DOHH2 (cell line): ENCODE data around the gene MRPS34.

ENCODE experiments used
- H3F3A ChIP-seq: fragments of 200-600 bp; sonication (generic), shearing (Covaris generic); 2 replicates; pipeline ENCODE4 v1.6.0; 2016; ENCODE audit warnings: antibody characterized with exemption, mild to moderate bottlenecking; ENCODE audit not compliant: control insufficient read depth, insufficient read depth
- H3K27ac ChIP-seq: fragments of 200-600 bp; sonication (generic); 2 replicates; pipeline ENCODE4 v1.5.1; 2014; ENCODE audit warnings: low read depth, mild to moderate bottlenecking, low read length, moderate library complexity
- H3K27me3 ChIP-seq: fragments of 200-600 bp; sonication (generic); 2 replicates; pipeline ENCODE4 v1.6.1; 2014; ENCODE audit warnings: mild to moderate bottlenecking, low read length, mixed read lengths; ENCODE audit not compliant: control insufficient read depth
- H3K36me3 ChIP-seq: fragments of 200-600 bp; sonication (generic); 2 replicates; pipeline ENCODE4 v1.6.1; 2014; ENCODE audit warnings: mild to moderate bottlenecking, low read length, moderate library complexity, mixed read lengths; ENCODE audit not compliant: control insufficient read depth
- H3K4me1 ChIP-seq: fragments of 200-600 bp; sonication (generic); 2 replicates; pipeline ENCODE4 v1.6.1; 2014; ENCODE audit warnings: mild to moderate bottlenecking, low read length, mixed read lengths; ENCODE audit not compliant: control insufficient read depth
- H3K4me2 ChIP-seq: fragments of 200-600 bp; sonication (generic); 2 replicates; pipeline ENCODE4 v1.6.0; 2014; ENCODE audit warnings: mild to moderate bottlenecking, low read length, moderate library complexity
- H3K4me3 ChIP-seq: fragments of 200-600 bp; sonication (generic); 2 replicates; pipeline ENCODE4 v1.5.1; 2014; ENCODE audit warnings: mild to moderate bottlenecking, low read length, mixed read lengths
- H3K79me2 ChIP-seq: fragments of 200-600 bp; sonication (generic); 2 replicates; pipeline ENCODE4 v1.6.1; 2014; ENCODE audit warnings: mild to moderate bottlenecking, low read length, mixed read lengths; ENCODE audit not compliant: control insufficient read depth
- H3K9me2 ChIP-seq: fragments of 200-600 bp; sonication (generic); replicated peaks from 2 replicates; pipeline ENCODE4 v1.6.1; 2014; ENCODE audit warnings: mild to moderate bottlenecking, low read length, mixed read lengths; ENCODE audit not compliant: control insufficient read depth
- H3K9me3 ChIP-seq: fragments of 200-600 bp; sonication (generic); 2 replicates; pipeline ENCODE4 v1.6.1; 2014; ENCODE audit warnings: antibody characterized with exemption, low read length, mixed read lengths; ENCODE audit not compliant: control insufficient read depth, insufficient read depth
- H4K20me1 ChIP-seq: fragments of 200-600 bp; sonication (generic); 2 replicates; pipeline ENCODE4 v1.6.0; 2014; ENCODE audit warnings: low read depth, mild to moderate bottlenecking, antibody characterized with exemption, low read length, moderate library complexity; ENCODE audit not compliant: control insufficient read depth, insufficient read depth
- EZH2phosphoT487 ChIP-seq: fragments of 200-600 bp; sonication (generic); IDR thresholded peaks from 2 replicates; pipeline ENCODE4 v1.6.1; 2017; ENCODE audit warnings: borderline replicate concordance, mild to moderate bottlenecking, antibody characterized with exemption, low read length, moderate library complexity, mixed read lengths
- TF ChIP-seq, protein P1 (sequence below): fragments of 200-600 bp; sonication (generic); IDR thresholded peaks from one replicate; pipeline ENCODE4 v1.5.1; 2014; ENCODE audit warnings: antibody characterized with exemption, mild to moderate bottlenecking, low read depth, low read length; ENCODE audit not compliant: poor library complexity, severe bottlenecking

Gene MRPS34

DNA sequence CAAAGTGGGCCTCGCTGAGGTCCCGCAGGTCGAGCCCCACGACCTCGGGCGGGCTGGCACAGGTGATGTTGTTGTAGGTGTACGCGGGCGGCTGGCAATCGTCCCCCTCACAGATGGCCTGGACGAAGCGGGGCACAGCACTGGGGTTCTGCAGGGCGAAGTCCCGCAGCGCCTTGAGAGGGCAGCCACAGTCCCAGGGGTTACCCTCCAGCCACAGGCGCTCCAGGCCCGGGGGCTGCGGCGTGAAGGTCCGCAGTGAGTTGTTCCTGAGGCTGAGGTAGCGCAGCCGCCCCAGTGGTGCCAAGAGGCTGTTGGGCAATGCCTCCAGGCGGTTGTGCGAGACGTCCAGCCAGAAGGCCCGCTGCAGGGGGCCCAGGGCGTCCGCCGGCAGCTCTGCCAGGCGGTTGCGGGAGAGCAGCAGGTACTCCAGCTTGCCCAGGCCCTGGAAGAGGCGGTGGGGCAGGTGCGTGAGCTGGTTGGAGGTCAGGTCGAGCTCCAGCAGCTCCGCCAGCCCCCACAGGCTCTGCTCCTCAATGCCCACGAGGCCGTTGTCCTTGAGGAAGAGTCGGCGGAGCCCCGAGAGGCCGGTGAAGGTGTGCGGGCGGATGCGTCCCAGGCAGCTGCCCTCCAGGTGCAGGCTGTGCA, 17.8 kb upstream of the MRPS34 start:
- H3K27ac ChIP-seq: no peak overlapping the region
- no peaks in the 10 kb centered on the region for H3F3A ChIP-seq
- no peaks in the 10 kb centered on the region for H3K27me3 ChIP-seq
- H3K79me2 ChIP-seq: peaks cover 22% of the 10 kb centered on the region
- H4K20me1 ChIP-seq: no peaks in the 10 kb centered on the region
- H3K36me3 ChIP-seq: peaks cover 13% of the 10 kb centered on the region
- H3K9me2 ChIP-seq: no peaks in the 10 kb centered on the region
- TF ChIP-seq, protein P1, sequence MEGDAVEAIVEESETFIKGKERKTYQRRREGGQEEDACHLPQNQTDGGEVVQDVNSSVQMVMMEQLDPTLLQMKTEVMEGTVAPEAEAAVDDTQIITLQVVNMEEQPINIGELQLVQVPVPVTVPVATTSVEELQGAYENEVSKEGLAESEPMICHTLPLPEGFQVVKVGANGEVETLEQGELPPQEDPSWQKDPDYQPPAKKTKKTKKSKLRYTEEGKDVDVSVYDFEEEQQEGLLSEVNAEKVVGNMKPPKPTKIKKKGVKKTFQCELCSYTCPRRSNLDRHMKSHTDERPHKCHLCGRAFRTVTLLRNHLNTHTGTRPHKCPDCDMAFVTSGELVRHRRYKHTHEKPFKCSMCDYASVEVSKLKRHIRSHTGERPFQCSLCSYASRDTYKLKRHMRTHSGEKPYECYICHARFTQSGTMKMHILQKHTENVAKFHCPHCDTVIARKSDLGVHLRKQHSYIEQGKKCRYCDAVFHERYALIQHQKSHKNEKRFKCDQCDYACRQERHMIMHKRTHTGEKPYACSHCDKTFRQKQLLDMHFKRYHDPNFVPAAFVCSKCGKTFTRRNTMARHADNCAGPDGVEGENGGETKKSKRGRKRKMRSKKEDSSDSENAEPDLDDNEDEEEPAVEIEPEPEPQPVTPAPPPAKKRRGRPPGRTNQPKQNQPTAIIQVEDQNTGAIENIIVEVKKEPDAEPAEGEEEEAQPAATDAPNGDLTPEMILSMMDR: no peak
- no peak for TF ChIP-seq EZH2phosphoT487
- H3K4me1 ChIP-seq: no peaks in the 10 kb centered on the region
- H3K4me2 ChIP-seq: no peak overlapping the region
- no peak overlapping the region for H3K4me3 ChIP-seq
- H3K9me3 ChIP-seq: no peaks in the 10 kb centered on the region

- peaks cover 27% of the 10 kb centered on the region for H3K79me2 ChIP-seq
- no peak overlapping the region for H3K4me2 ChIP-seq
- H3K27ac ChIP-seq: no peak overlapping the region
- no peaks in the 10 kb centered on the region for H4K20me1 ChIP-seq
- H3F3A ChIP-seq: no peaks in the 10 kb centered on the region
- no peak overlapping the region for H3K4me3 ChIP-seq
- no peaks in the 10 kb centered on the region for H3K4me1 ChIP-seq
- no peaks in the 10 kb centered on the region for H3K9me3 ChIP-seq
- H3K27me3 ChIP-seq: no peaks in the 10 kb centered on the region
- TF ChIP-seq, protein P1: no peak
- no peak for TF ChIP-seq EZH2phosphoT487
- H3K36me3 ChIP-seq: peaks cover 15% of the 10 kb centered on the region
- no peaks in the 10 kb centered on the region for H3K9me2 ChIP-seq
Observed at GRCh38 chr16:1790261-1790610, 17.3 kb upstream of the MRPS34 start.

DNA sequence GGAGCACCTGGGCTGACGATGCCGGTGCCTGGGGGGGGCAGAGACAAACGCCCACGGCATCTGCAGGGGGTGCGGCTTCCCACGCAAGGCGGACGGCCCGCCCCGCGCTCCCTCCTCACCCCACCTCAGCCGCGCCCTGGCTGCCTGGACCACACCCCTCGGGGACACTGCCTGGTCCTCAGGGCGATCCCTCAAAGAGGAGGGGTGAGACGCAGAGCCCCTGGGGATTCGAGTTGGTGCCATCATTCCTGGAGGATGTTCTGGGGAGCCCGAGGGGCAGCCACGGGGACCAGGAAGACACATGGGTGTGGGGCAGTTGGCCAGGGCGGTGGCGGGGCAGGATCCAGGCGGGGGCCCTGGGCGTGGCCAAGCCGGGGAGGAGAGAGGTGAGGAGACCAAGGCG, 16.7 kb upstream of the MRPS34 start:
- Histone ChIP-seq H3K27ac (no peak overlapping the region), H3K9me2 (no peaks in the 10 kb centered on the region), H3K4me2 (no peak overlapping the region), H3K9me3 (no peaks in the 10 kb centered on the region), H3K79me2 (peaks cover 33% of the 10 kb centered on the region), H3K27me3 (no peaks in the 10 kb centered on the region), H4K20me1 (no peaks in the 10 kb centered on the region), H3K4me1 (no peaks in the 10 kb centered on the region), H3K4me3 (no peak overlapping the region), H3K36me3 (peaks cover 18% of the 10 kb centered on the region), H3F3A (no peaks in the 10 kb centered on the region)
- TF ChIP-seq, protein P1: no peak
- no peak for TF ChIP-seq EZH2phosphoT487

DNA sequence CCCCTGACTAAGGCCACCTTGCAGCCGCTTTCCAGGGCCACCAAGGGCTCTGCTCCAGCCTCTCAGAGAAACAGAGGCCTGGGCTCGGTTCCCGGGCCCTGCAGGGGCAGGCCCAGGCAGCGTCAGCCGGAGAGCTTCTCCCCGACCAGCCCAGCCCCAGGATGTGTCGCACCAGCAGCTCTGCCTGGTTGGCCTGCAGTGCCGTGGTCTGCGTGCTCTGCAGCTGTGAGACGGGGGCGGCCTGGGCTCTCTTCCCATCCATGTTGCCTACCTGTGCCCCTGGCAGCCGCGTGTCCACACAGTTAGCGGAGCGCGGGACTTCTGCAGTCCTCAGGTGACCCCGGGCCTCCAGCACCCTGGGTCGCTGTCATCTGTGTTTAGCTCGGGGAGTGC, 15.8 kb upstream of the MRPS34 start:
- Histone ChIP-seq H4K20me1 (0 out of 2 replicates have a peak, but pooled peaks cover 5% of the 10 kb centered on the region), H3K9me3 (no peaks in the 10 kb centered on the region), H3K27ac (no peak overlapping the region), H3F3A (no peaks in the 10 kb centered on the region), H3K4me3 (no peak overlapping the region), H3K79me2 (peaks cover 42% of the 10 kb centered on the region), H3K4me2 (no peak overlapping the region), H3K9me2 (no peaks in the 10 kb centered on the region), H3K4me1 (peaks cover 7% of the 10 kb centered on the region), H3K36me3 (peaks cover 22% of the 10 kb centered on the region), H3K27me3 (no peaks in the 10 kb centered on the region)
- no peak for TF ChIP-seq EZH2phosphoT487
- TF ChIP-seq, protein P1: no peak
